Kasumi-1 (cell line): ENCODE measurements around the gene HPS3.
"Not testable (repeated sequence)": the region's sequence is repeated elsewhere in the genome, so short reads cannot be mapped to it uniquely, and the experiment has no call there.

ENCODE experiments used
- DNase-seq, 2 experiments: peaks; one replicate each; lab custom pipeline; 2025; lab: John Stamatoyannopoulos, UW

Gene HPS3

GRCh38 chr3:149186219-149186618, 56.8 kb downstream of the HPS3 start:
- DNase-seq: no peak

- no peak for DNase-seq
These were observed 57.3 kb downstream of the HPS3 start for GRCh38 chr3:149186721-149187120.

GRCh38 chr3:149188494-149188893, 59.1 kb downstream of the HPS3 start:
- DNase-seq: no peak

GRCh38 chr3:149195221-149195620, 65.8 kb downstream of the HPS3 start:
- DNase-seq: no peak

- not testable (repeated sequence) for DNase-seq
These were observed 67.6 kb downstream of the HPS3 start for GRCh38 chr3:149196805-149197592.

GRCh38 chr3:149197669-149198068, 68.2 kb downstream of the HPS3 start:
- DNase-seq: no peak

GRCh38 chr3:149198611-149199010, 69.2 kb downstream of the HPS3 start:
- DNase-seq: no peak

GRCh38 chr3:149199474-149199873, 70.0 kb downstream of the HPS3 start:
- DNase-seq: no peak

- DNase-seq: peak; percentile 84
These were observed 74.3 kb downstream of the HPS3 start for GRCh38 chr3:149203758-149204157.

GRCh38 chr3:149204390-149204991, 75.1 kb downstream of the HPS3 start:
- no peak for DNase-seq

GRCh38 chr3:149207475-149207874, 78.0 kb downstream of the HPS3 start:
- DNase-seq: no peak

- no peak for DNase-seq
These were observed 80.0 kb downstream of the HPS3 start for GRCh38 chr3:149209431-149209830.

GRCh38 chr3:149212386-149212785, 82.9 kb downstream of the HPS3 start:
- DNase-seq: no peak

GRCh38 chr3:149214702-149215101, 85.3 kb downstream of the HPS3 start:
- no peak for DNase-seq

GRCh38 chr3:149215515-149215914, 86.1 kb downstream of the HPS3 start:
- DNase-seq: no peak

GRCh38 chr3:149216193-149216869, 86.9 kb downstream of the HPS3 start:
- no peak for DNase-seq

GRCh38 chr3:149217347-149217746, 87.9 kb downstream of the HPS3 start:
- no peak for DNase-seq

- DNase-seq: not testable (repeated sequence)
These were observed 90.1 kb downstream of the HPS3 start for GRCh38 chr3:149219380-149220121.

- no peak for DNase-seq
These were observed 92.5 kb downstream of the HPS3 start, which contains the start of gene CP for GRCh38 chr3:149221783-149222517. Gene CP, minus strand, starts transcription at chr3:149221829. Its CDS starts 37 bp downstream, at chr3:149221792.
